Esophagus muscularis mucosa (tissue), 4 donors: ENCODE measurements around the gene GSTA4. TPM values are rescaled to one million over a fixed set of nuclear protein-coding genes. Genes with fewer than 3 reads are reported as not detected.

Experiments
- DNase-seq: peaks from one replicate; pipeline ENCODE4 v3.0.0-alpha.2; 2017; ENCODE audit errors: extremely low spot score
- H3K27ac ChIP-seq, 4 donors: fragments of 200-600 bp; sonication (generic); replicated peaks in 1 of 4; 1 replicate in 3 of 4; 2 replicates in 1 of 4; pipeline ENCODE4 v1.5.1; 2016 to 2019; ENCODE audit warnings: mild to moderate bottlenecking in 1 of 4
- H3K27me3 ChIP-seq, 4 donors: fragments of 200-600 bp; sonication (generic); one replicate each; pipeline versions ENCODE4 v1.5.1 to v1.6.0; 2016 to 2019
- H3K36me3 ChIP-seq, 4 donors: fragments of 200-600 bp; sonication (generic); one replicate each; pipeline ENCODE4 v1.5.1; 2016 to 2019
- H3K4me1 ChIP-seq, 4 donors: fragments of 200-600 bp; sonication (generic); one replicate each; pipeline ENCODE4 v1.5.1; 2016 to 2019
- H3K4me3 ChIP-seq, 4 donors: fragments of 200-600 bp; sonication (generic); 1 replicate in 2 of 4; 2 replicates in 2 of 4; pipeline ENCODE4 v1.5.1; 2016 to 2019; ENCODE audit warnings: mild to moderate bottlenecking in 4 of 4, moderate library complexity in 1 of 4
- H3K9me3 ChIP-seq, 4 donors: fragments of 200-600 bp; sonication (generic); 1 replicate in 3 of 4; 2 replicates in 1 of 4; pipeline ENCODE4 v1.5.1; 2016 to 2019
- CTCF ChIP-seq, 3 experiments: fragments of 200-600 bp in 2 of 3; fragments of 450-650 bp in 1 of 3; sonication (generic) in 2 of 3; IDR thresholded peaks; one replicate each; pipeline ENCODE4 v1.5.1; 2017 to 2019; ENCODE audit warnings: antibody characterized with exemption in 3 of 3, mild to moderate bottlenecking in 2 of 3, moderate library complexity in 1 of 3
- EP300 ChIP-seq: sonication (generic); formaldehyde crosslinking; IDR thresholded peaks from one replicate; pipeline ENCODE4 v1.6.1; 2017; ENCODE audit warnings: antibody characterized with exemption
- POLR2A ChIP-seq: fragments of 450-650 bp; IDR thresholded peaks from one replicate; pipeline ENCODE4 v1.6.1; 2017; ENCODE audit warnings: antibody characterized with exemption, moderate library complexity, mild to moderate bottlenecking, low read depth
- POLR2AphosphoS5 ChIP-seq, 2 donors: sonication (generic); formaldehyde crosslinking; IDR thresholded peaks; one replicate each; pipeline ENCODE4 v1.6.1; 2017; ENCODE audit warnings: antibody characterized with exemption in 2 of 2
- WGBS: methylation state at CpG from one replicate; pipeline ENCODE4 v1.1.5; 2018; 5-methylcytosine and 5-hydroxymethylcytosine counted together
- intact Hi-C: fragments of 100-400 bp; cut with DNase I; formaldehyde crosslinking; loops from one replicate; pipeline ENCODE4 v1.15.1; 2023
- total RNA-seq, 4 donors: library from RNA; depleted of rRNA; stranded (reverse); fragments of >200 nt; gene quantifications; one replicate each; pipeline versions ENCODE4 v1.1.0 to v1.2.1, GENCODE V29; 2016

The GSTA4 gene
- total RNA-seq, 4 donors from 2014 or later = 16.6 to 23.2 (median 17.7) TPM

- WGBS = 8% methylated on average over 32 of the region's 32 CpGs
- DNase-seq = no peak
- intact Hi-C loops = loop anchor here (10.0 kb wide), 2 partner anchors 109 to 801 kb away; partner anchors contain the start of gene LRRC1
- peak overlapping the region; percentile 64 to 80 (median 73) for H3K4me3 ChIP-seq
- H3K36me3 ChIP-seq = peaks cover 0 to 6% (median 0%) of the 10 kb centered on the region in 4 donors
- H3K9me3 ChIP-seq = no peaks in the 10 kb centered on the region
- no peaks in the 10 kb centered on the region for H3K27me3 ChIP-seq
- TF ChIP-seq POLR2AphosphoS5 (IDR thresholded peaks at IDR 0.05) (peak in 1 of 2 donors; percentile 21), EP300 (no peak)
- H3K4me1 ChIP-seq = peaks cover 0 to 36% (median 31%) of the 10 kb centered on the region in 4 donors
- H3K27ac ChIP-seq = peak overlapping the region; percentile 90 to 92 (median 92)
Measured at GRCh38 chr6:52994031-52994838, 849 bp downstream of the GSTA4 start.

DNA sequence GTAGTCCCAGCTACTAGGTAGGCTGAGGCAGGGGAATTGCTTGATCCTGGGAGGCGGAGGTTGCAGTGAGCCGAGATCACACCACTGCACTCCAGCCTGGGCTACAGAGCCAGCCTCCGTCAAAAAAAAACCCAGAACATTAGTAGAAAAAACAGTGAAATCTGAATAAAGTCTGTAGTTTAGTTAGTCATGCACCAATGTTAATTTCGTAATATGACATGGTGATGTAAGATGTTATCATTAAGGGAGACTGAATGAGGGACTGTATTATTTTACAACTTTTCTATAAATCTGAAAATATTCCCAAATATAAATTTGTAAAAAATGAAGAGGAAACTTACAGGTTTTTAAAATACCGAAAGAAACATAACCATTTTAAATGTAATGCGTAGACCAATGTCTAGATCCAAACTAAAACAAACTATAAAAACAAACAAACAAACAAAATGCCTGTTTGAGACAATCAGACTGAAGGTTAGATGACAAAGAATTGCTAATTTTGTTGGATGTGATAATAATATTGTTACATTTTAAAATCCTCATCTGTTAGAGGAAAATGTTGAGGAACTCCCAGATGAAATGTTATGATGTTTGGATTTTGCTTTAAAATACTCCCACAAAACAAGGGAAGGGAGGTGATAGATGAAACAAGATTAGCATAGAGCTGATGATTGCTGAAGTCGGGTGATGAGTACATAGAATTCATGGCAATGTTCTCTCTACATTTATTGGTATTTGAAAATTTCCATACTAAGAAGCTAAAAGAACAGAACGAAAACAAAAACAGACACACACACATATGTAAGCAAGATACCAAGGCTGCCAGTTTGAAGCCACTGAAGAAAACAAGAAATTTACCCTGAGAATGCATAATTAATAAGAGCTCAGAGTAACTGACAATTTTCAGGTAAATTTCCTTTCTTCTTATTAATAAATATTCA lies 1.8 kb downstream of the GSTA4 start:
- Histone ChIP-seq H3K27me3 (no peaks in the 10 kb centered on the region), H3K4me1 (peaks cover 0 to 36% (median 31%) of the 10 kb centered on the region in 4 donors), H3K9me3 (no peaks in the 10 kb centered on the region), H3K27ac (peak overlapping the region; percentile 90 to 92 (median 92)), H3K36me3 (peaks cover 0 to 12% (median 0%) of the 10 kb centered on the region in 4 donors), H3K4me3 (peak overlapping the region; percentile 64 to 80 (median 73))
- intact Hi-C loops = loop anchor here (10.0 kb wide), 2 partner anchors 108 to 802 kb away; partner anchors contain the start of gene LRRC1
- no peak for DNase-seq
- TF ChIP-seq POLR2A (no peak), POLR2AphosphoS5 (IDR thresholded peaks at IDR 0.05) (no peak), EP300 (no peak), CTCF (IDR thresholded peaks at IDR 0.05) (no peak)
- WGBS = 60% methylated on average over 8 of the region's 8 CpGs

DNA sequence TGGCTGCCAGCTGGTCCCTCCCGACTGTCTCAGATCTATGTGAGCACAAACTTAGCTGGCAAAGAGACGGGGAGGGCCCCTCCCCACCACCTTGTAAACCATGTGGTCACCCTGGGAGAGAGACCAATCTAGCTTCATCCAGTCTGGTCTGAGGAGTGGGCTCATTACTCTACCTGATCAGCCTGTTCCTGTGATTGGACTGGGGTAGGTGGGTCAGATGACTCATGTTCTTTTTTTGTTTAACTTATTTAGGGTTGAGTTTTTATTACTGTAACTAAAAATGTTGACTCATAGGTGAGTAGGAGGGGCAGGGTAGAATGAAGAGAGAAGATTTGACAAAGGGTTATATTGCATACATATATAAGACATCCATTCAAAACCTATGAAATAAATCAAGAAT lies 4.7 kb downstream of the GSTA4 start:
- no peaks in the 10 kb centered on the region for H3K9me3 ChIP-seq
- H3K27me3 ChIP-seq = no peaks in the 10 kb centered on the region
- H3K4me1 ChIP-seq = peaks cover 0 to 27% (median 22%) of the 10 kb centered on the region in 4 donors
- no peak for TF ChIP-seq POLR2AphosphoS5 (IDR thresholded peaks at IDR 0.05)
- no peak for TF ChIP-seq EP300
- no peak for TF ChIP-seq CTCF (IDR thresholded peaks at IDR 0.05)
- TF ChIP-seq POLR2A = no peak
- H3K4me3 ChIP-seq = no peak overlapping the region
- no peak for DNase-seq
- WGBS = 100% methylated on average over 2 of the region's 2 CpGs
- peaks cover 0 to 23% (median 10%) of the 10 kb centered on the region in 4 donors for H3K36me3 ChIP-seq
- no peak overlapping the region for H3K27ac ChIP-seq
- intact Hi-C loops = loop anchor here (10.0 kb wide), 2 partner anchors 106 to 804 kb away; partner anchors contain the start of gene LRRC1

DNA sequence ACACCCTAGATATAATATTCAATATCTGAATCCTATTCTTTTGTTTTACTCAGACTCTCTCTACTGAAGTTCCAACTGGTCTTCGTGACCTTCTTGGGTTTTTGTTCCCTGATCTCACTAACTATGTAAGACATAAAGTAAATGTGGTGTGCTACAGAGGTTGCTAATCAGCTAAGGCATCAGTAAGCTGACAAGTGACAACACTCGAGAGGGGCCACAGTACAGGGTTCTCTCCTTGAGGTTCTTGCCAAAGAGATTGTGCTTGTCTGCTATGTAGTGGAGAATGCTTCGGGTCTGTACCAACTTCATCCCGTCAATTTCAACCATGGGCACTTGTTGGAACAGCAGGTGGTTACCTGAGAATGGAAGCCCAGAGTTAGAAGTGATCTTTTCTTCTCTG lies 9.9 kb downstream of the GSTA4 start:
- no peak for DNase-seq
- Histone ChIP-seq H3K27ac (no peak overlapping the region), H3K4me3 (no peak overlapping the region), H3K36me3 (peaks cover 8 to 60% (median 37%) of the 10 kb centered on the region in 4 donors), H3K27me3 (no peaks in the 10 kb centered on the region), H3K9me3 (no peaks in the 10 kb centered on the region), H3K4me1 (peaks cover 0 to 3% (median 0%) of the 10 kb centered on the region in 4 donors)
- intact Hi-C loops = no loop called here
- 95% methylated on average over 4 of the region's 4 CpGs for WGBS
- TF ChIP-seq EP300 (no peak), POLR2AphosphoS5 (IDR thresholded peaks at IDR 0.05) (no peak), POLR2A (no peak), CTCF (IDR thresholded peaks at IDR 0.05) (no peak)
